IMR-90 (cell line): Measurements from ENCODE around the gene SYNE2. TPM values are rescaled to one million over a fixed set of nuclear protein-coding genes. Genes with fewer than 3 reads are reported as not detected.

Experiments
- ATAC-seq: fragments of 200-7000 bp; cut with Tn5 transposase; 2 replicates; pipeline ENCODE4 v1.9.1; 2020; ENCODE audit warnings: low read depth, mild to moderate bottlenecking, moderate library complexity
- BruUV-seq: library from RNA; stranded (reverse); fragments of 400-500 nt; replicated peaks from 2 replicates; lab custom pipeline; 2021; lab: Mats Ljungman, UMichigan
- CTCF ChIA-PET: fragments of 300-600 bp; formaldehyde crosslinking; extraction: SDS; loops from one replicate; lab custom pipeline; 2021; ENCODE audit warnings: antibody characterized with exemption; lab: Yijun Ruan, JAX
- POLR2A ChIA-PET: fragments of 300-600 bp; sonication (Branson Sonifier 250); formaldehyde crosslinking; loops from one replicate; lab custom pipeline; 2022; ENCODE audit warnings: antibody characterized with exemption; ENCODE audit not compliant: unreplicated experiment; lab: Charles Lee
- DNase-seq: peaks from one replicate; pipeline ENCODE4 v3.0.0; 2013
- H2AFZ ChIP-seq: replicated peaks from 2 replicates; pipeline ENCODE3; 2013; ENCODE audit warnings: low read length, mild to moderate bottlenecking; ENCODE audit not compliant: poor library complexity
- H2AK5ac ChIP-seq: 2 replicates; pipeline ENCODE4 v1.6.1; 2013; ENCODE audit warnings: low read depth, low read length, inconsistent platforms
- H2AK9ac ChIP-seq: replicated peaks from 2 replicates; pipeline ENCODE3; 2013; ENCODE audit warnings: mild to moderate bottlenecking, low read depth, low read length, moderate library complexity; ENCODE audit not compliant: poor library complexity
- H2BK120ac ChIP-seq: 2 replicates; pipeline ENCODE4 v1.6.1; 2013; ENCODE audit warnings: low read depth, low read length, inconsistent platforms
- H2BK15ac ChIP-seq: 3 replicates; pipeline ENCODE4 v1.6.1; 2013; ENCODE audit warnings: low read depth, low read length, inconsistent platforms
- H2BK20ac ChIP-seq: 2 replicates; pipeline ENCODE4 v1.6.1; 2013; ENCODE audit warnings: low read depth, mild to moderate bottlenecking, inconsistent platforms, low read length, moderate library complexity
- H2BK5ac ChIP-seq: 2 replicates; pipeline ENCODE4 v1.6.1; 2013; ENCODE audit warnings: mild to moderate bottlenecking, low read depth, low read length, inconsistent platforms; ENCODE audit not compliant: poor library complexity, severe bottlenecking
- H3K14ac ChIP-seq: replicated peaks from 2 replicates; pipeline ENCODE4 v1.6.1; 2013; ENCODE audit warnings: low read depth, low read length, inconsistent platforms
- H3K18ac ChIP-seq: 2 replicates; pipeline ENCODE4 v1.6.1; 2013; ENCODE audit warnings: low read depth, low read length, control low read depth
- H3K23ac ChIP-seq: 2 replicates; pipeline ENCODE4 v1.6.1; 2013; ENCODE audit warnings: low read depth, low read length, inconsistent platforms
- H3K27ac ChIP-seq: 2 replicates; pipeline ENCODE4 v1.5.1; 2013; ENCODE audit warnings: mild to moderate bottlenecking, control low read depth, low read length; ENCODE audit not compliant: insufficient read depth
- H3K27me3 ChIP-seq: 2 replicates; pipeline ENCODE4 v1.6.1; 2013; ENCODE audit warnings: low read length; ENCODE audit not compliant: control insufficient read depth, insufficient read depth
- H3K36me3 ChIP-seq: 2 replicates; pipeline ENCODE4 v1.6.1; 2013; ENCODE audit warnings: low read length, mixed read lengths; ENCODE audit not compliant: control insufficient read depth, insufficient read depth
- H3K4ac ChIP-seq: 2 replicates; pipeline ENCODE4 v1.6.1; 2013; ENCODE audit warnings: low read depth, low read length, inconsistent platforms
- H3K4me1 ChIP-seq: 2 replicates; pipeline ENCODE4 v1.6.1; 2013; ENCODE audit warnings: low read length, mixed read lengths; ENCODE audit not compliant: control insufficient read depth, insufficient read depth
- H3K4me2 ChIP-seq: 2 replicates; pipeline ENCODE4 v1.6.1; 2013; ENCODE audit warnings: low read depth, mild to moderate bottlenecking, control low read depth, low read length, moderate library complexity
- H3K4me3 ChIP-seq: 2 replicates; pipeline ENCODE4 v1.5.1; 2013; ENCODE audit warnings: low read depth, mild to moderate bottlenecking, control low read depth, low read length, moderate library complexity; ENCODE audit not compliant: insufficient read depth
- H3K56ac ChIP-seq: 2 replicates; pipeline ENCODE4 v1.6.1; 2013; ENCODE audit warnings: low read length, inconsistent platforms; ENCODE audit not compliant: insufficient read depth; ENCODE audit errors: extremely low read depth
- H3K79me1 ChIP-seq, 2 experiments: 2 replicates each; pipeline ENCODE4 v1.6.1; 2013; ENCODE audit warnings: low read length in 2 of 2, inconsistent platforms in 1 of 2, low read depth in 1 of 2
- H3K9ac ChIP-seq: 2 replicates; pipeline ENCODE4 v1.6.1; 2013; ENCODE audit warnings: low read depth, low read length, control low read depth
- H3K9me1 ChIP-seq: 2 replicates; pipeline ENCODE4 v1.6.1; 2013; ENCODE audit warnings: low read length, inconsistent platforms; ENCODE audit not compliant: insufficient read depth
- H3K9me3 ChIP-seq: 2 replicates; pipeline ENCODE4 v1.6.1; 2013; ENCODE audit warnings: low read length; ENCODE audit not compliant: control insufficient read depth, insufficient read depth
- H4K20me1 ChIP-seq: 2 replicates; pipeline ENCODE4 v1.6.1; 2013; ENCODE audit warnings: low read length, inconsistent platforms; ENCODE audit not compliant: insufficient read depth
- H4K5ac ChIP-seq: 2 replicates; pipeline ENCODE4 v1.6.1; 2013; ENCODE audit warnings: mild to moderate bottlenecking, low read depth, low read length, control low read depth
- H4K8ac ChIP-seq, 2 experiments: 2 replicates each; pipeline ENCODE4 v1.6.1; 2013; ENCODE audit warnings: low read depth in 2 of 2, low read length in 2 of 2, control low read depth in 1 of 2, inconsistent platforms in 1 of 2
- H4K91ac ChIP-seq: 2 replicates; pipeline ENCODE4 v1.6.1; 2013; ENCODE audit warnings: low read depth, low read length, inconsistent platforms; ENCODE audit not compliant: insufficient read depth
- BHLHE40 ChIP-seq: fragments of 150-350 bp; IDR thresholded peaks from 2 replicates; pipeline ENCODE4 v1.6.1; 2016; ENCODE audit warnings: mild to moderate bottlenecking, low read depth, low read length
- CEBPB ChIP-seq: IDR thresholded peaks from 2 replicates; pipeline ENCODE4 v1.6.1; 2012; ENCODE audit warnings: low read depth, low read length, improper control_type of control experiment
- CHD1 ChIP-seq: IDR thresholded peaks from 2 replicates; pipeline ENCODE4 v1.6.1; 2012; ENCODE audit warnings: low read depth, low read length, improper control_type of control experiment
- FOS ChIP-seq: fragments of 150-350 bp; IDR thresholded peaks from 2 replicates; pipeline ENCODE4 v1.6.1; 2016; ENCODE audit warnings: low read depth, low read length
- MAFK ChIP-seq: IDR thresholded peaks from 2 replicates; pipeline ENCODE4 v1.6.1; 2012; ENCODE audit warnings: low read depth, low read length, improper control_type of control experiment
- MAZ ChIP-seq: IDR thresholded peaks from 2 replicates; pipeline ENCODE4 v1.6.1; 2012; ENCODE audit warnings: low read depth, mild to moderate bottlenecking, low read length, improper control_type of control experiment, moderate library complexity, borderline replicate concordance
- MXI1 ChIP-seq: IDR thresholded peaks from 2 replicates; pipeline ENCODE4 v1.6.1; 2012; ENCODE audit warnings: low read depth, mild to moderate bottlenecking, low read length, moderate library complexity, borderline replicate concordance
- NFE2L2 ChIP-seq: fragments of 150-350 bp; IDR thresholded peaks from 2 replicates; pipeline ENCODE4 v1.6.1; 2016; ENCODE audit warnings: low read depth, mild to moderate bottlenecking, low read length
- POLR2A ChIP-seq: IDR thresholded peaks from 2 replicates; pipeline ENCODE4 v1.6.1; 2012; ENCODE audit warnings: mild to moderate bottlenecking, low read depth, low read length
- RAD21 ChIP-seq: IDR thresholded peaks from 2 replicates; pipeline ENCODE4 v1.6.1; 2012; ENCODE audit warnings: low read length, improper control_type of control experiment
- RCOR1 ChIP-seq: IDR thresholded peaks from 2 replicates; pipeline ENCODE4 v1.6.1; 2012; ENCODE audit warnings: mild to moderate bottlenecking, low read length, improper control_type of control experiment; ENCODE audit not compliant: insufficient replicate concordance
- RFX5 ChIP-seq: IDR thresholded peaks from 2 replicates; pipeline ENCODE4 v1.8.0; 2012; ENCODE audit warnings: low read depth, mild to moderate bottlenecking, low read length, moderate library complexity
- SMC3 ChIP-seq: fragments of 150-350 bp; IDR thresholded peaks from 2 replicates; pipeline ENCODE4 v1.6.1; 2016; ENCODE audit warnings: low read depth, mild to moderate bottlenecking, antibody characterized with exemption, low read length, moderate library complexity
- WGBS, 2 experiments: methylation state at CpG; one replicate each; pipeline versions ENCODE4 v1.1.5 to v1.1.7; 2013; ENCODE audit warnings: missing lambda C conversion rate in 2 of 2; ENCODE audit not compliant: insufficient read length in 1 of 2; ENCODE audit errors: extremely low coverage in 2 of 2; 5-methylcytosine and 5-hydroxymethylcytosine counted together
- dilution Hi-C: fragments of 300-500 bp; cut with HindIII; formaldehyde crosslinking; loops from one replicate; pipeline ENCODE4 v1.14.3; 2018; ENCODE audit warnings: low sequenced_read_pairs; ENCODE audit not compliant: unreplicated experiment
- in situ Hi-C: fragments of 300-500 bp; cut with MboI; formaldehyde crosslinking; loops from 3 replicates; pipeline ENCODE4 v1.14.3; 2019; ENCODE audit warnings: low sequenced_read_pairs, inconsistent platforms, mixed read lengths
- intact Hi-C: fragments of 100-400 bp; cut with micrococcal nuclease; formaldehyde crosslinking; loops from 2 replicates; pipeline ENCODE4 v1.10.0; 2022
- polyA plus RNA-seq, 3 experiments: library from polyadenylated mRNA; depleted of rRNA; stranded (reverse); fragments of >200 nt; gene quantifications; 2 replicates each; pipeline ENCODE4 v1.2.3, GENCODE V29; 2012; ENCODE audit warnings: low replicate concordance in 1 of 3
- total RNA-seq: library from RNA; depleted of rRNA; stranded (reverse); fragments of >200 nt; gene quantifications from 2 replicates; pipeline ENCODE4 v1.2.3, GENCODE V29; 2012
- TF ChIP-seq, protein P1 (sequence below): fragments of 150-350 bp; IDR thresholded peaks from 2 replicates; pipeline ENCODE4 v1.6.1; 2016; ENCODE audit warnings: low read depth, mild to moderate bottlenecking, low read length, moderate library complexity, borderline replicate concordance
- TF ChIP-seq, protein P2 (sequence below): fragments of 150-350 bp; IDR thresholded peaks from 2 replicates; pipeline ENCODE4 v1.6.1; 2017; ENCODE audit warnings: mild to moderate bottlenecking, antibody characterized with exemption, low read length, low read depth
- TF ChIP-seq, protein P3 (sequence below): conservative IDR thresholded peaks from 2 replicates; pipeline ENCODE4 v1.5.1; 2012; ENCODE audit warnings: mild to moderate bottlenecking, low read depth, low read length, improper control_type of control experiment

The SYNE2 gene
- total and polyA plus RNA-seq, 2 of the 4 experiments (the other 2 are of a cell fraction): 5.2 to 28.9 TPM

- POLR2A ChIA-PET: no interaction called here
- intact Hi-C loops (no loop called here), dilution Hi-C loops (no loop called here), in situ Hi-C loops (no loop called here)
- H3K18ac ChIP-seq: no peak overlapping the region
- H3K14ac ChIP-seq: no peak overlapping the region
- H2BK20ac ChIP-seq: no peak overlapping the region
- H3K27me3 ChIP-seq: no peaks in the 10 kb centered on the region
- no peak overlapping the region for H3K4me2 ChIP-seq
- no peak overlapping the region for H2AK9ac ChIP-seq
- no peak overlapping the region for H4K5ac ChIP-seq
- no peak overlapping the region for H3K56ac ChIP-seq
- no peak overlapping the region for H3K27ac ChIP-seq
- no peaks in the 10 kb centered on the region for H3K4me1 ChIP-seq
- no peak for TF ChIP-seq CHD1
- TF ChIP-seq, protein P1, sequence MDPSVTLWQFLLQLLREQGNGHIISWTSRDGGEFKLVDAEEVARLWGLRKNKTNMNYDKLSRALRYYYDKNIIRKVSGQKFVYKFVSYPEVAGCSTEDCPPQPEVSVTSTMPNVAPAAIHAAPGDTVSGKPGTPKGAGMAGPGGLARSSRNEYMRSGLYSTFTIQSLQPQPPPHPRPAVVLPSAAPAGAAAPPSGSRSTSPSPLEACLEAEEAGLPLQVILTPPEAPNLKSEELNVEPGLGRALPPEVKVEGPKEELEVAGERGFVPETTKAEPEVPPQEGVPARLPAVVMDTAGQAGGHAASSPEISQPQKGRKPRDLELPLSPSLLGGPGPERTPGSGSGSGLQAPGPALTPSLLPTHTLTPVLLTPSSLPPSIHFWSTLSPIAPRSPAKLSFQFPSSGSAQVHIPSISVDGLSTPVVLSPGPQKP: no peak
- TF ChIP-seq RCOR1: no peak
- no peak for TF ChIP-seq SMC3
- no peak for TF ChIP-seq POLR2A
- TF ChIP-seq, protein P2, sequence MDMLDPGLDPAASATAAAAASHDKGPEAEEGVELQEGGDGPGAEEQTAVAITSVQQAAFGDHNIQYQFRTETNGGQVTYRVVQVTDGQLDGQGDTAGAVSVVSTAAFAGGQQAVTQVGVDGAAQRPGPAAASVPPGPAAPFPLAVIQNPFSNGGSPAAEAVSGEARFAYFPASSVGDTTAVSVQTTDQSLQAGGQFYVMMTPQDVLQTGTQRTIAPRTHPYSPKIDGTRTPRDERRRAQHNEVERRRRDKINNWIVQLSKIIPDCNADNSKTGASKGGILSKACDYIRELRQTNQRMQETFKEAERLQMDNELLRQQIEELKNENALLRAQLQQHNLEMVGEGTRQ: no peak
- TF ChIP-seq MAFK: no peak
- no peak for TF ChIP-seq NFE2L2
- TF ChIP-seq MXI1: no peak
- no peak for TF ChIP-seq BHLHE40
- TF ChIP-seq, protein P3, sequence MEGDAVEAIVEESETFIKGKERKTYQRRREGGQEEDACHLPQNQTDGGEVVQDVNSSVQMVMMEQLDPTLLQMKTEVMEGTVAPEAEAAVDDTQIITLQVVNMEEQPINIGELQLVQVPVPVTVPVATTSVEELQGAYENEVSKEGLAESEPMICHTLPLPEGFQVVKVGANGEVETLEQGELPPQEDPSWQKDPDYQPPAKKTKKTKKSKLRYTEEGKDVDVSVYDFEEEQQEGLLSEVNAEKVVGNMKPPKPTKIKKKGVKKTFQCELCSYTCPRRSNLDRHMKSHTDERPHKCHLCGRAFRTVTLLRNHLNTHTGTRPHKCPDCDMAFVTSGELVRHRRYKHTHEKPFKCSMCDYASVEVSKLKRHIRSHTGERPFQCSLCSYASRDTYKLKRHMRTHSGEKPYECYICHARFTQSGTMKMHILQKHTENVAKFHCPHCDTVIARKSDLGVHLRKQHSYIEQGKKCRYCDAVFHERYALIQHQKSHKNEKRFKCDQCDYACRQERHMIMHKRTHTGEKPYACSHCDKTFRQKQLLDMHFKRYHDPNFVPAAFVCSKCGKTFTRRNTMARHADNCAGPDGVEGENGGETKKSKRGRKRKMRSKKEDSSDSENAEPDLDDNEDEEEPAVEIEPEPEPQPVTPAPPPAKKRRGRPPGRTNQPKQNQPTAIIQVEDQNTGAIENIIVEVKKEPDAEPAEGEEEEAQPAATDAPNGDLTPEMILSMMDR: no peak
- TF ChIP-seq FOS: no peak
- no peak for TF ChIP-seq MAZ
- TF ChIP-seq RFX5: no peak
- TF ChIP-seq CEBPB: no peak
- no peak for TF ChIP-seq RAD21
- no peaks in the 10 kb centered on the region for H4K20me1 ChIP-seq
- H3K9me1 ChIP-seq: no peaks in the 10 kb centered on the region
- WGBS, 2 experiments: no CpG with 5 or more reads among the region's 1 CpG
- H2BK15ac ChIP-seq: no peak overlapping the region
- no TSS peak for BruUV-seq
- no peak for ATAC-seq
- H3K9me3 ChIP-seq: no peaks in the 10 kb centered on the region
- H2BK5ac ChIP-seq: no peak overlapping the region
- no peak overlapping the region for H3K23ac ChIP-seq
- no peak overlapping the region for H4K91ac ChIP-seq
- H2AK5ac ChIP-seq: no peak overlapping the region
- H2BK120ac ChIP-seq: no peak overlapping the region
- H3K9ac ChIP-seq: no peak overlapping the region
- CTCF ChIA-PET: interaction anchor here (0.6 to 1.2 kb wide), 5 partner anchors 9 to 237 kb away, joined by 3 to 4 read pairs (median 3); partner anchors contain the start of gene ESR2
- no peaks in the 10 kb centered on the region for H3K36me3 ChIP-seq
- H3K79me1 ChIP-seq: no peaks in the 10 kb centered on the region
- DNase-seq: no peak
- H2AFZ ChIP-seq: no peak overlapping the region
- H4K8ac ChIP-seq: no peak overlapping the region
- H3K4ac ChIP-seq: no peak overlapping the region
- H3K4me3 ChIP-seq: no peak overlapping the region
Observed at GRCh38 chr14:64061706-64062105, 208.9 kb downstream of the SYNE2 start.
